HG03159 (cell line): ENCODE data around the gene ALG9.

Source experiments
- ATAC-seq: cut with Tn5 transposase; IDR thresholded peaks from one replicate; pipeline ENCODE4 v1.9.1; 2021; ENCODE audit warnings: mild to moderate bottlenecking, moderate library complexity; ENCODE audit not compliant: unreplicated experiment

Gene ALG9

DNA sequence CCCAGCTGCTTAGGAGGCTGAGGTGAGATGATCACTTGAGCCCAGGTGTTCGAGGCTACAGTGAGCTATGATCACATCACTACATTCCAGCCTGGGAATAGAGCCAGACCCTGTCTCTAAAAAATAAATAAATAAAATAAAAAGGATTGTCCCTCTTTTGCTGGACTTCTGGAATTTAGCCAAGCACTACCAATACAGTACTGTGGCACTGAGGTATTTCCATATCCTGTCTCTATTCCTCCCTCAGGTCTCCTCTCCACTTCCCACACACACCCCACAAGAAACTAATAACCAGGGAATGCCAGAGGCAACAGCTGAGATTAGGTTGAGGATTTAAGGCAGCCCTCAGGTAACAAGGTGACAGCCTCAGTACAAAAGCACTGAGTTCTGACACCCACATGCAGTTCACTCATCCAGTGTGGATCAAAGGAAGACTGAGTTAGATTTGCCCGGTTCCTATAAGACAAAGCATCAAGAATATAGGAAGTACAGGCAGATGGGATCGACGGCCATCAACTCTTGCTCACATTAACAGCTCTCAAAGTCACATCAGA, 100.7 kb downstream of the ALG9 start:
- ATAC-seq: no peak

DNA sequence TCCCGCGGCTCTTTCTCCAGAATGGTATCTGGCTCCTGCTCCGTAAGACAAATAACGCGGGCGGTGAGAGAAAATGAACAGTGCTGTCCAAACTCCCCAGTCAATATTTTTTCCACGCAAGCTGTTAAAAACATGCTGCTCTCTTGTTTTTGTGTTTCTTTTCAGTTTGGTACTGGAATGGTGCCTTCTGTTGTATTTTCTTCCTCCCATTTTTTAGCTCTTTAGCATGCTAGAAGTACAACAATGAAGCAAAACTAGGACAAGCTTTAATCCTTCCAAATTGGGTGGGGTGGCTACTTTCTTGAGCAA, 104.6 kb downstream of the ALG9 start:
- ATAC-seq: peak; percentile 3

DNA sequence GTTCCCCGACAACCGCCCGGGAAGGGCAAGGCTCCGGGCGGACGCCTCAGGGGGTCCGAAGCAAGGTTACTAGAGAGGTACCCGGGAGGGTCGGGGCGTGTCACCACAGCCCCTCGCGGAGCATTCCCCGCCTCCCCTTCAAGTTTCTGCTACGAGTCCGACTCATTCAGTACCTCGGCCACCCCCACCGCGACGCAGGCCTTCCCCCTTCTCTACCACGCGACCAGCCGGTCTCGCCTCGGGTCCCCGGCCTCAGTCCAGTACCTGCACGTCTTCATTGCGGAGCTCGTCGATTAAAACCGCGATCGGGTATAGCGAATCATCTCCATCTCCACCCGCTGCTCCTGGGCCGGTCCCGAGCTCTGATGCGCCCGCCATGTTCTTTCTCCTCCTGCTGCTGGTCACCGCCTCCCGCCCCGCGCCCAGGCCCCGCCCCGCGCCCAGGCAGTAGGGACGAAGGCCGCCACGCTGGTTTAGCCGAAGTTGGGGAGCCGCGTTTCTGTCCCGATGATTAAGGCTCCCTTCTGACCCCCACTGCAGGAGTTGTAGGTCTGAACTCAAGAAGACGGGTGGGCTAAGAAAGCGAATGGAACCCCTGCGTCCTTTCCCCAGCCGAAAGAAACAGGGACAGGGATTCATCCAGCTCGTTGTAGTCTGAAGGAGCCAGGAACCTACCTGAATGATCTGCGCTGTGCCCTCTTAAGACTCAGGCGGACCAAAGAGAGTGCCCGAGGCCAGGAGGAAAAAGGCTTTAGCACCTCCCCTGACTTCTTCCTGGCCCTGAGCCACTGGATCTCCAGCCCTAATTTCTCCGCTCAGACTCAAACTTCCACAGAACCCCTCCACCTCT, 105.2 kb downstream of the ALG9 start, which contains the start of gene PPP2R1B:
Gene PPP2R1B, minus strand, starts transcription at position 406 of the 850 bp plus-strand sequence. Its CDS starts 28 bp downstream, at position 378.
- ATAC-seq: peak; percentile 93

DNA sequence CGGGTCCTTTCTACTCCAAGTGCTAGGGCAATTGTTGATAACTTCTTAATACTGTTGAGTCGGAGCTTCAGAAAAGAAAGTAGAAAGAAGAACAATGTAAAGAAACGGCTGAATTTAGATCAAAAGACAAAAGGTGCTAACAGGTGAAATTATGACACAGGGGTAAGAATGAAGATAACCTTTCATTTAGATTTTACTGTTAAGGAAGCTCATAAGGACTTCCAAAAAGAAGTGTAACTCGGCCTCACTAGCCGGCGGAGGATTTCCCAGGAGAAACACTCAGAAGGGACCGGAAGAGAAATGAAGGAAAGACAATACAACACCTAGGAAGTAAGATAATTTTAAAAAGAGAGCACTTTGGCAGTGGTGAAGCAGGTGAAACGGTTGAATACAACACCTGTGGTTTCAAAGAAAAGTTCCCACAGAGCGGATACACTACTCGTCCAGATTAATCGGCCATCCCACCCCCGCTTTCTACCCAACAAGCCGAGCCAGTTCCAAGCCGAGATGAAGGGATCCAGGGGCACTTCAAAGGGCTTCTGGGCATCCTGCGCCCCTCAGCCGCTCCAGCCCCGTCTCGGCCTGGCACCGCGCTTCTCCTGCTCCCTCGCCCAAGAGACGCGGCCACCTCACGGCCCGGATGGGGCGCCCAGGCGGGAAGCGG, 105.9 kb downstream of the ALG9 start:
- ATAC-seq: peak; percentile 41

DNA sequence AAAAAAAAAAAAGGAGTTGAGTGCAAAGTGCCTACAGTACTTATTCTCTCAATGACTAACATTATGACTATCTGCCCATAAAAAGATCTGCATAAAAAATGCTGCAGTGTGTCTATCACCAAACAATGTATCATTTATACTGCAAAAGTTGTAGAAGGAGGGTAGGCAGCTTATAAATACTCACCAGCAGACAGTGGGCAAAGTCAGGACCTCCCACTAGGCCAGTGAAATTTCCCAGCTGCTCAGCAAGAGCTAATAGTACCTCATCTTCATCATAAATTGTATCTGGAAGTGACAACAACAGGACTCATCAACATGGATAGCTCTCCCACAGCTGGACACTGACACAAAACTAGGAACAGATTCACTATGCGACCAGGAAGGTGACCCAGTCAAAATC, 106.8 kb downstream of the ALG9 start:
- no peak for ATAC-seq

DNA sequence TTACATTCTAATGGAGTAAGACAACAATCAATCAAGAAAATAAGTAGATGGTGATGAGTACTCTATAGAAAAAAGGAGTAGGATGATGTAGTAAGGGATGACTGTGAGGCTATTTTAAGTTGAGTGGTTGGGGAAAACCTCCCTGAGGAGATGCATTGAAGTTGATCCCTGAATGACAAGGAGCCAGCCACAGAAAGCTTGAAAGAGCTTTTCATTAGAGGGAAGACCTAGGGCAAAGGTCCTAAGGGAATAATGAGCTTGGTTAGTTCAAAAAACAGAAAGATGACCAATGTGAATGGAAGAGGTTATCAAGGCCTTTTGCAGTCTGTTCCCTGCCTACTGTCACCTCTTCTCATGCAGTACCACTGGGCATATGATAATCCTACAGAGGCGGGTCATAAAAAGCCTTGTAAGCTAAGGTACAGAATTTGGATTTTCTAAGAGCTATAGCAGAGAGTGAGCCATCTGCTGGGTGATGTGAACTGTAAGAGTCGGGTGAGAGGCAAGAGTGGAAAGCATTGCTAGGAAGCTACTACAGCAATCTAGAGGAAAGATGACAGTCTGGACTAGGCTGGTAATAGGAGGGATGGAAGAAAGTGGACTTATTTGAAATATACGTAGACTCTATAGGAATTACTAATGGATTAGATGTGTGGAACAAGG, 108.3 kb downstream of the ALG9 start:
- no peak for ATAC-seq

DNA sequence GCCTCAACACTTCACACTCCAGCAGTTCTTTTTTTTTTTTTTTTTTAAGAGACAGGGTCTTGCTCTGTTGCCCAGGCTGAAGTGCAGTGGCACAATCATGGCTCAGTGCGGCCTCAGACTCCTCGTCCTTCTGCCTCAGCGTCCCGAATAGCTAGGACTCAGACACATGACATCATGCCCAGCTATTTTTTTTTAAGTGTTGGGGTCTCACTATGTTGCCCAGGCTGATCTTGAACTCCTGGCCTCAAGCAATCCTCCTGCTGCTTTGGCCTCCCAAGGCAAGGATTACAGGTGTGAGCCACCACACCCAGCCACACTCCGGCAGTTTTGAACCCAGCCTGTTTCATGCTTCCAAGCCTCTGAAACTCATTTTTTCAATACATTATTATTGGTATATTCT, 108.9 kb downstream of the ALG9 start:
- no peak for ATAC-seq

DNA sequence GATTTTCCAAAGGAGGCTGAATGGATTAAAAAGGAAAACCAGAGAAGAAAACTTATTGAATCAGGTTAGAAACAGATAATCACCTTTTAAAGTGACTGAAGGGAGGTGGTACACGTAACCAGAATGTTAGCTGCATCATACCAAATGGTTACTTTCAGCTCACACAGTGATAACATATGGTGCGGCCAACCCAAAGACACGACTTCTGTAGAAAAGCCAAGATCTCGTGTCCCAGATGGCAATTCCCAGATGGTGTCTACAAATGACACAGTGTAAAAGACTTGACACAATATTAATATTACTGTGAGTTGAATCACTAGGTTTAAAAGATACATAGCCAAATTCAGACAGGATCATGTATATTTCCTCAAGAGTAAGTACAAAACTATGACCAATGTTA, 110.3 kb downstream of the ALG9 start:
- no peak for ATAC-seq

DNA sequence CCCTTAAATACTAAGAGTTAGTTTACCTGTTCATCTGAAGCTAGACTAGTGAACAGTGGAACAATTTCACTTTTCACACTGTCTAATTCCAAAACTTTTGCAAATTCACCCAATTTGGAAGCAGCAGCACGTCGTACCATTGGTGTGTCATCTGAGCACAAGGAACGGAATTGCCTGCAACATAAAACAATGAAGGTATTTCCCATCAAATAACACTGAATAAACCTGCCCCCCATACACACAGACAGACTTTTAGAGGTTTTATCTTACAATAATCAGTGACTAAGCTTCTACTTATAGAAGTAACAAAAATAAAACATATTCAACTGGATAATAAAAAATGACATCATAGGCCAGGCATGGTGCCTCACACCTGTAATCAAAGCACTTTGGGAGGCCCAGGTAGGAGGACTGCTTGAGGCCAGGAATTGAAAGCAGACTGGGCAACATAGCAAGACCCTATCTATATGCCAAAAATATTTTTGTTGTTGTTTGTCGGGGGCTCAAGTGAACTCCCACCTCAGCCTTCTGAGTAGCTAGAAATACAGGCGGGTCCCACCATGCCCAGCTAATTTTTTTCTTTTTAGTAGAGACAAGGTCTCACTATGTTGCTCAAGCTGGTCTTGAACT, 111.5 kb downstream of the ALG9 start:
- no peak for ATAC-seq

DNA sequence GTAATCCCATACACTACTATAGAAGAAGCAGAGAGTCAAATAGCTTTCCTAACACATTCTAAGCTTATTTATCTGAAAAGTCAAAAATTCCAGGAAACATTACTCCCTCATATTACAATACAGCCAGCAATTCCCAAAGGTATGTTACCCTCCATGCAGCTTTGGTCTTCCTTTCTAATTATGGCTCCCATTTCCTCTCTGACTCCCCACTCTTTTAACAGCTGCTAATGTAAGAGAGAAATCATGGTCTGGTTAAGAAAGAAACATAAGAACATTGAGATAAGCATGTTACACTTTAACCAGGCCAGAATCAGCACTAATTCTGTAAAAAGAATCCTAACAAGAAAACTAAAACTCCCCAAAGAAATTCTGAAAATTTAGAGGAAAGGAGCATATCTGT, 112.0 kb downstream of the ALG9 start:
- ATAC-seq: no peak

DNA sequence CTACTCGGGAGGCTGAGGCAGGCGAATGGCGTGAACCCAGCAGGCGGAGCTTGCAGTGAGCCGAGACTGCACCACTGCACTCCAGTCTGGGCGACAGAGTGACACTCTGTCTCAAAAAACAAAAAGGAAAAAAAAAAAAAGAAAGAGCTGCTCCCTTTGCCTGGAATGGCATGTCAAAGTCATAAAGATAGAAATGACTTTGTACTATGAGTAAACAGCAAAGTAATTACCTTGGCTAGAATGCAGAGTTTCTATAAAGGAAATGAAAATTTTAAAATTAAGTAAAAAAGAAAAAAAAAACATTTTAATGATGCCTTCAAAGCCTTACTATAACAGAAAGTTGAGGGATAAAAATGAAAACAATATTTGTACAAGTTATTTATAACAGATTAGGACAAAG, 115.3 kb downstream of the ALG9 start:
- no peak for ATAC-seq

DNA sequence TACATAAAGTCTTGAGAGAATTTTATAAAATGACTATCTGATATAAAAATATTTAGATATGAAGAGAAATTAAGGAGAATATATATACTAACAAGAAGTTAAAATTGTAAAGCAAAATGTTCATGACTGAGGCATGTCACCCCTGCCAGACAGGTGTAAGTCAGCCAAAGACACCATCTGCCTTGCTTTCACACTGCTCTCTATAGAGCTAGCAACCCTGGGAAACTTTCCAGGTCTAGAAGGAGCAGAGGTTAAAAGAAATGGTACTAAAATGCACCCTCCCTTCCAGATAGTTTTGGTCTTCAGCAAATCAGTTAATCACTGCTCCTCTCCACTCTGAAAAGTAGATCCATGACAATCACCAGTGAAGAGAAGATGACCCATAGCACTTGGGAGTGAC, 121.7 kb downstream of the ALG9 start:
- no peak for ATAC-seq

DNA sequence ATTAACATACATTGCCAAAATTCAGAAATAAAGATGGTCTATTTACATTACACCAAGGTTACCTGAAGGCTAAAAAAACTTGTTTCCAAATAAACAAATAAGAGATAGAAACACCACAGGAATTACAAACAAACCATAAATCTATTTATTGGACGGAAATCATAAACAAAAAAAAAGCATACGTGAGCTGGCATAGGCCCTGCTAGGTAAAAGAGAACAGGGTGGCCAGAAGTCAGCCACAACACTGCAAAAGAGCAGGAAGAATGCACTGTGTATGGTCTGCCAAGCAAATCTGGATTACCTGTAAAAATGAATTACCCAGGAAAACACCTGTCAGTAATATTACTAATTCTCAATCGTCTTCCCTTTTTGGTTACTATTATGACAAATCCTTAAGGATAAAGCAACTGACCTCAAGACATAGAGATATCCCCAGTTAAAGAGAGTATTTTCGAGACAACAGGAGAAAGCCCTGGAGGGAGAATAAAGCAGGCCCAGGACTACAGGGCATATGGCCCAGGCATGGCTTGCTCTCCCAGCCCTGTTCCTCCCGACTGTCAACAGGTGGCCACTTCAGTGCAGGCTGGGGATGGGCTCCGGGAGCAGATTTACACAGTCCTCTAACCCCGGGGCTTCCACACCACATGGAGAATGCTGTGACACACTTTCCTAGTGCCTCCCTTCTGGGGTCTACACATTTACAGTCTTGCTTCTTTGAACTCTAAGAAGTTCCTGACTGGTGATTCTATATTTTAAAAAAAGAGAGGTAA, 123.2 kb downstream of the ALG9 start:
- no peak for ATAC-seq

DNA sequence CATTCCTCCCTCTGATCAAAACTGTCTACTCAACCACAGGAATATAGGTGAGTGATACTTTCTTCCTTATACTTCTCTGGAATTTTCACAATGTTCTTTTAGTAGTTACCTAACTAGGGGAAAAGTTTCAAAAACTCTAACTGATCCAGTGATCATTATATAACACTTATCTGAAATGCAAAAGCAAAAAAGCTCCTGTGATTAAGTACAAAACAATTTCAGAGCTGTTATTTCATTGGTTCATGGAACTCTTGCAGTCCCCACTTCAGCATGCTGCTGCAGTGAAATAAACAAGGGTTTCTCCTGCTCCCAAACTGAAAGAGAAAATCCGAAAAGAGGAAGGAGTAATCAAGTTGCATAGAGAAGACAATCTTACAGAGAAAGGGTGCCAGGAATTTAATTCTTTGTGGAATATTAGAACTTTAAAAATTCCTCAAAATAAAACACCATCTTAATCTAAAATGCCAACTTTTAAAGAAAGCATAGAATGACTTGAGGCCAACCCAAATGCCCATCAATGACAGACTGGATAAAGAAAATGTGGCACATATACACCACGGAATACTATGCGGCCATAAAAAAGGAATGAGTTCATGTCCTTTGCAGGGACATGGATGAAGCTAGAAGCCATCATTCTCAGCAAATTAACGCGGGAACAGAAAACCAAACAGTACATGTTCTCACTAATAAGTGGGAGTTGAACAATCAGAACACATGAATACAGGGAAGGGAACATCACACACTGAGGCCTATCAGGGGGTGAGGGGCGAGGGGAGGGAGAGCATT, 125.5 kb downstream of the ALG9 start:
- no peak for ATAC-seq

DNA sequence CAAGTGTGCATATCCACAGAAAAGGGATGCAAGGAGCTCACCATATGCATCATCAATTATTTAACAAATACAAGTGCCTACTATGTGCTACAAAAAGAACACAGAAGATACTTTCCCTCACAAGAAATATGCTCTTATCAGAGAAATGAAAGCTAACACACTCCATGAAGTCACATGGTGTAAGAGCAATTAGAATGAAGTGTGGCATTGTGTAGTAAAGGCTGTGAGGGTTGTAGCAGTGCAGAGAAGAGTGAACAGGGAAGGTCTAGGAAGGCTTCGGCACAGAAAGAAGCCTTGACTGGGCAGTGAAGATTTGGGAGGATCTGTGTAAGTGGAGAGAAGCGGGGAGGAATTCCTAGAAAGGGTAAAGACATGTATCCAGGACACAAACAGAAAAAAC, 127.7 kb downstream of the ALG9 start:
- ATAC-seq: no peak

DNA sequence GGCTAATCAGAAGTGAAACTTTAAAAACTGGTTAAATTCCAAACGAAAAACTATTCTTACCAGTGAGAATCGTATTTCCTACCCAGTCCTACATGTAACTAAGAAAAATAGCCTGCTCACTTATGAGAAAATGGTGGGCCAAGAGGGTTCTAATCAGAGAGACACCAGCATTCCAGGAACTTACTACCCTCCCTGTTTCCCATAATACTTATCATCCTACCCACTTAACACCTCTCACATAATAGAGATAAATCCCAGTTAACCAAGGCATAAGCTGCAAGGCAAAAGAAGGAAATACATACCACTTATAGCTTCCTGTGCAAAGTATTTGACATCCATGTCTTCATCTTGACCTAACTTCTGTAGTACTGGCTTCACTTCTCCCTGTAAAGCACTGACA, 129.6 kb downstream of the ALG9 start:
- no peak for ATAC-seq

DNA sequence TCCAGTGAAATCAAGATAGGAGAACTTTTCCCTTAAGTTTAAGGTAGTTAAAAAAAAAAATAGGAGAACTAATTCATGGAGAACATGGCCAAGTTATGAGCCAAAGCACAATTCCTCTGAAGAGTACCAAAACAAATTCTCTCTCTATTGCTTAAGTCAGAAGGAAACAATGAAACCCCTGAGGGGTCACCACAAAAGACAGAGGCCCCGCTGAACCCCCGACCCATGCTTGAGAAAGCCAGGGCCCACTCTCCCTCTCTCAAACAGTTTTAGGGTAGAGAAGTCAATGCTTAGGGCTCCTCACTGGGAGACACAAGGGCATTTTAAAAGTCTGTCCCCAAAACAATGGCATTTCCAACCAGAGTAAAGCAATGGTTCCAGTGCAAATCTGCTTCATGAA, 132.1 kb downstream of the ALG9 start:
- ATAC-seq: no peak

DNA sequence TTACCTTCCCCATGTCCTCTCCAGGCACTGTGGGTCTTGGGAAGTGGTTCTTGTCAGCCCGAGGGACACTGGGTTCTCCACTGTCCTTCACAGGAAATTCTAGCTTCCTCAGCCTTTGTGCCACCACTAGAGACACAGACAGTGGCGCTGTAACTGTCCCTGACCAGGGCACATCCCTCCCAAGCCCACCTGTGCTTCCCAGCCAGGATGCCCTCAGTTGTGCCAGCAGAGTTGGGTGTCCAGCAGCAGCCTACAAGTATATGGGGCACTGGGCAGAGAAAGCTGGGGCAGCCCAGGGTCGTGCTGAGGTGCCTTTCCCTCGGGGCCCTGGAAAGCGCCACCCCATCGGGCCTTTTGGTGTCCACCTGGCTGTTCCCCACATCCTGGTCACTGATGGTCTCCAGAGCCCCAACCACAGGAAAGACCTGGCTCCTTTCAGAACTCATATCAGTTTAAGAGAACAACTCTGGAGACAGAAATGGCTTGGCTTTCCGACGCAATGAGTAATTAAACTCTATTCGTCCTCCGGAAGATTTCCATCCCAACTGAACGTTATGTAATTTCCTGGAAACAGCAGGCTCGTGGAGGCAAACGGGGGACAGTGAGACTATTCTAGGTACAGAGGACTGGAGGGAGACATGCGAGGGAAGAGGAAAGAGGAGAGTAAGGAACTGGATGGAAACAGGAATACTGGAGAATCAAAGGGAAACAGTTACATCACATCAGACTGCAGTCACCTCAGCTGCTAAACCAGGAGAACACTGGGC, 133.8 kb downstream of the ALG9 start:
- ATAC-seq: no peak
